ENCODE results near the gene IGF1. TPM values are rescaled to one million over a fixed set of nuclear protein-coding genes. Genes with fewer than 3 reads are reported as not detected.

IGF1 gene
- total and polyA plus RNA-seq, 3 donors from 2014 or later = 16.2 to 50.9 (median 16.9) TPM

GRCh38 chr12:102503056-102503681 lies 22.8 kb upstream of the IGF1 start:
- intact Hi-C loops (cut with DNase I; ENCODE audit: low total_unique reads) = no loop called here
- H3K36me3 ChIP-seq (ENCODE audit: low read depth, missing control alignments) = no peaks in the 10 kb centered on the region
- H3K27ac ChIP-seq = no peak overlapping the region
- H3K27me3 ChIP-seq = no peaks in the 10 kb centered on the region
- no peak overlapping the region for H3K4me3 ChIP-seq
- 65 to 67% methylated on average over 2 of the region's 2 CpGs for WGBS, 2 donors
- no peaks in the 10 kb centered on the region for H3K9me3 ChIP-seq
- DNase-seq = no peak
- TF ChIP-seq CTCF (IDR thresholded peaks at IDR 0.05) (no peak), POLR2A (IDR thresholded peaks at IDR 0.05) (no peak)
- H3K4me1 ChIP-seq = peaks cover 12% of the 10 kb centered on the region

DNA sequence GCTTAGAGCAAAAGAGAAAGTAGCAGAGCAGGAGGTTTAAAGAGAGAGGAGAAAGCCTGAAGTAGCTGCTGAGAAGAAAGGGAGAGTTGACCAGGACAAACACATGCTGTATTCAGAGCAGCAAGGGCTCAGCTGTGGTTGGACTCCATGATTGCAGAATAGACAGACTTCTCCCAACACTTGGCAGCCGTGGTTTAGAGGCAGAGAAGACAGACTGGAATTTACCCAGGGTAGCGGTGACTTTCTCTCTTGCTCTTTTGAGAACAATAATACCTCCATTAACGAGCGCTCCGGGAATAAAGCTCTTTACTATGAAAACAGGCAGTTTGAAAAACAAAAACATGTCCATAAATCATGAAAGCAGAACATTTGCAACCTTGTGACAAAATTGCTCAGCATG lies 21.4 kb upstream of the IGF1 start:
- TF ChIP-seq POLR2A (IDR thresholded peaks at IDR 0.05) (no peak), CTCF (IDR thresholded peaks at IDR 0.05) (no peak)
- Histone ChIP-seq H3K4me3 (no peak overlapping the region), H3K27me3 (no peaks in the 10 kb centered on the region), H3K36me3 (ENCODE audit: low read depth, missing control alignments) (no peaks in the 10 kb centered on the region), H3K9me3 (no peaks in the 10 kb centered on the region), H3K4me1 (peaks cover 12% of the 10 kb centered on the region), H3K27ac (no peak overlapping the region)
- 36 to 57% methylated on average over 5 of the region's 5 CpGs for WGBS, 2 donors
- peak; percentile 30 for DNase-seq
- intact Hi-C loops (cut with DNase I; ENCODE audit: low total_unique reads) = no loop called here

- no peaks in the 10 kb centered on the region for H3K27me3 ChIP-seq
- TF ChIP-seq CTCF (IDR thresholded peaks at IDR 0.05) = no peak
- TF ChIP-seq POLR2A (IDR thresholded peaks at IDR 0.05) = no peak
- intact Hi-C loops (cut with DNase I; ENCODE audit: low total_unique reads) = no loop called here
- no peak overlapping the region for H3K27ac ChIP-seq
- H3K4me3 ChIP-seq = no peak overlapping the region
- WGBS, 2 donors = 79 to 89% methylated on average over 1 of the region's 1 CpG
- H3K36me3 ChIP-seq (ENCODE audit: low read depth, missing control alignments) = no peaks in the 10 kb centered on the region
- peaks cover 12% of the 10 kb centered on the region for H3K4me1 ChIP-seq
- no peak for DNase-seq
- no peaks in the 10 kb centered on the region for H3K9me3 ChIP-seq
These were observed 18.1 kb upstream of the IGF1 start for GRCh38 chr12:102498471-102498870.

- WGBS, 2 donors = 84 to 92% methylated on average over 1 of the region's 1 CpG
- no peaks in the 10 kb centered on the region for H3K36me3 ChIP-seq (ENCODE audit: low read depth, missing control alignments)
- no peak overlapping the region for H3K4me3 ChIP-seq
- H3K9me3 ChIP-seq = no peaks in the 10 kb centered on the region
- DNase-seq = no peak
- TF ChIP-seq CTCF (IDR thresholded peaks at IDR 0.05) (no peak), POLR2A (IDR thresholded peaks at IDR 0.05) (no peak)
- peaks cover 12% of the 10 kb centered on the region for H3K4me1 ChIP-seq
- no peaks in the 10 kb centered on the region for H3K27me3 ChIP-seq
- no peak overlapping the region for H3K27ac ChIP-seq
- intact Hi-C loops (cut with DNase I; ENCODE audit: low total_unique reads) = no loop called here
These were observed 17.4 kb upstream of the IGF1 start for GRCh38 chr12:102497743-102498142.

- TF ChIP-seq CTCF (IDR thresholded peaks at IDR 0.05) (no peak), POLR2A (IDR thresholded peaks at IDR 0.05) (no peak)
- H3K9me3 ChIP-seq = no peaks in the 10 kb centered on the region
- H3K27me3 ChIP-seq = no peaks in the 10 kb centered on the region
- H3K27ac ChIP-seq = no peak overlapping the region
- H3K4me1 ChIP-seq = peaks cover 1% of the 10 kb centered on the region
- no peak for DNase-seq
- 80 to 84% methylated on average over 6 of the region's 6 CpGs for WGBS, 2 donors
- intact Hi-C loops (cut with DNase I; ENCODE audit: low total_unique reads) = no loop called here
- no peaks in the 10 kb centered on the region for H3K36me3 ChIP-seq (ENCODE audit: low read depth, missing control alignments)
- no peak overlapping the region for H3K4me3 ChIP-seq
These were observed 16.2 kb upstream of the IGF1 start for GRCh38 chr12:102496591-102496990.

All from testis (tissue), 3 donors.